Measurements from ENCODE around the gene GRIN3B.

DNA sequence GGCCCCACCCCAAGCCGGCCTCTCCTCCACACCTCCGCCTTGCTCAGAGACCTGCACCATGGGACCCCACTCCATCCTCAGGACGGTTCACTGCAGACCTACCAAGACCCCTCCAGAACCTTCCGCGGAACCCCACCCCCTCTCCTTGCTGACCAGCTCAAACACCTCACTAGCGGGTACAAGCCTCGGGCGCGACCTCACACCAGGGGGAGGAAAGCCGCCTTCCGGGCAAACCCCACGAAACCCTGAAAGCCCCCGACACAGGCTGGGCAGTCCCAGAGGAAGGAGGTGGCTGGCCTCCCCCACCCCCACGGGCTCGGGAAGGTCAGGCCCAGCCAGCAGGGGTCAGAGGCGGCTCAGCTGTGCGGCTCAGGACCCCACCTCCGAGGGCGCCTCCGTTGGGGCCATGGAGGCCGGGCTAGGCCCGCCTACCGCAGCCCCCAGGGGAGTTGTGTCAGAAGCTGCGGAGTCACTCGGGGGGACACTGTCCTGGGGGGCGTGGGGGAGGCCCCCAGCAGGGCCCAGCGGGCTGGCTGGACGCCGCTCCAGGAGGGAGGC, 9.8 kb downstream of the GRIN3B start:
- TF ChIP-seq, protein P1, sequence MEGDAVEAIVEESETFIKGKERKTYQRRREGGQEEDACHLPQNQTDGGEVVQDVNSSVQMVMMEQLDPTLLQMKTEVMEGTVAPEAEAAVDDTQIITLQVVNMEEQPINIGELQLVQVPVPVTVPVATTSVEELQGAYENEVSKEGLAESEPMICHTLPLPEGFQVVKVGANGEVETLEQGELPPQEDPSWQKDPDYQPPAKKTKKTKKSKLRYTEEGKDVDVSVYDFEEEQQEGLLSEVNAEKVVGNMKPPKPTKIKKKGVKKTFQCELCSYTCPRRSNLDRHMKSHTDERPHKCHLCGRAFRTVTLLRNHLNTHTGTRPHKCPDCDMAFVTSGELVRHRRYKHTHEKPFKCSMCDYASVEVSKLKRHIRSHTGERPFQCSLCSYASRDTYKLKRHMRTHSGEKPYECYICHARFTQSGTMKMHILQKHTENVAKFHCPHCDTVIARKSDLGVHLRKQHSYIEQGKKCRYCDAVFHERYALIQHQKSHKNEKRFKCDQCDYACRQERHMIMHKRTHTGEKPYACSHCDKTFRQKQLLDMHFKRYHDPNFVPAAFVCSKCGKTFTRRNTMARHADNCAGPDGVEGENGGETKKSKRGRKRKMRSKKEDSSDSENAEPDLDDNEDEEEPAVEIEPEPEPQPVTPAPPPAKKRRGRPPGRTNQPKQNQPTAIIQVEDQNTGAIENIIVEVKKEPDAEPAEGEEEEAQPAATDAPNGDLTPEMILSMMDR (IDR thresholded peaks at IDR 0.05; ENCODE audit: low read depth, low read length): no peak
- TF ChIP-seq EZH2phosphoT487 (IDR thresholded peaks at IDR 0.05; ENCODE audit: low read depth): no peak

All from OCI-LY3 (cell line).